Osteocyte (in vitro differentiated cells): ENCODE measurements around the gene CMIP. TPM values are rescaled to one million over a fixed set of nuclear protein-coding genes. Genes with fewer than 3 reads are reported as not detected.

Source experiments
- DNase-seq: peaks from one replicate; pipeline ENCODE4 v3.0.0; 2021; ENCODE audit warnings: mixed read lengths; ENCODE audit not compliant: unreplicated experiment; ENCODE audit errors: extremely low spot score
- H3K27ac Mint-ChIP-seq: one replicate; pipeline ENCODE4 v1.8.0; 2021; ENCODE audit warnings: mild to moderate bottlenecking, mixed read lengths; ENCODE audit not compliant: unreplicated experiment
- H3K27me3 Mint-ChIP-seq: one replicate; pipeline ENCODE4 v1.8.0; 2021; ENCODE audit warnings: mixed read lengths; ENCODE audit not compliant: unreplicated experiment
- H3K36me3 Mint-ChIP-seq: one replicate; pipeline ENCODE4 v1.8.0; 2021; ENCODE audit warnings: mixed read lengths; ENCODE audit not compliant: unreplicated experiment
- H3K4me1 Mint-ChIP-seq: one replicate; pipeline ENCODE4 v1.8.0; 2021; ENCODE audit warnings: mixed read lengths; ENCODE audit not compliant: unreplicated experiment
- H3K4me3 Mint-ChIP-seq: one replicate; pipeline ENCODE4 v1.8.0; 2021; ENCODE audit warnings: mild to moderate bottlenecking, moderate library complexity, mixed read lengths; ENCODE audit not compliant: unreplicated experiment
- H3K9me3 Mint-ChIP-seq: one replicate; pipeline ENCODE4 v1.8.0; 2021; ENCODE audit warnings: mixed read lengths; ENCODE audit not compliant: unreplicated experiment
- CTCF ChIP-seq: fragments of 200-600 bp; sonication (generic); IDR thresholded peaks from 2 replicates; pipeline ENCODE4 v1.5.0; 2021; ENCODE audit warnings: antibody characterized with exemption, mild to moderate bottlenecking, moderate library complexity
- total RNA-seq: library from RNA; stranded (reverse); gene quantifications from 2 replicates; pipeline ENCODE4 v1.2.1, GENCODE V29; 2021

Gene CMIP
- total RNA-seq, 1 donor from 2014 or later = 38.0 TPM

GRCh38 chr16:81415751-81416150 is 28.9 kb upstream of the CMIP start:
- Mint-ChIP-seq H3K4me3 (no peak overlapping the region), H3K4me1 (peaks cover 4% of the 10 kb centered on the region), H3K9me3 (no peaks in the 10 kb centered on the region), H3K27me3 (peaks cover 2% of the 10 kb centered on the region), H3K27ac (no peak overlapping the region), H3K36me3 (no peaks in the 10 kb centered on the region)
- TF ChIP-seq CTCF = no peak
- DNase-seq = no peak

GRCh38 chr16:81416749-81417148 is 27.9 kb upstream of the CMIP start:
- H3K9me3 Mint-ChIP-seq = peaks cover 5% of the 10 kb centered on the region
- H3K4me3 Mint-ChIP-seq = no peak overlapping the region
- H3K36me3 Mint-ChIP-seq = no peaks in the 10 kb centered on the region
- no peaks in the 10 kb centered on the region for H3K4me1 Mint-ChIP-seq
- H3K27me3 Mint-ChIP-seq = peaks cover 2% of the 10 kb centered on the region
- TF ChIP-seq CTCF = no peak
- no peak overlapping the region for H3K27ac Mint-ChIP-seq
- no peak for DNase-seq

- Mint-ChIP-seq H3K27ac (no peak overlapping the region), H3K4me1 (no peaks in the 10 kb centered on the region), H3K4me3 (no peak overlapping the region), H3K36me3 (no peaks in the 10 kb centered on the region), H3K9me3 (peaks cover 5% of the 10 kb centered on the region), H3K27me3 (no peaks in the 10 kb centered on the region)
- TF ChIP-seq CTCF = no peak
- DNase-seq = no peak
These were observed 27.4 kb upstream of the CMIP start for GRCh38 chr16:81417210-81417609.

- Mint-ChIP-seq H3K27ac (no peak overlapping the region), H3K36me3 (no peaks in the 10 kb centered on the region), H3K9me3 (peaks cover 5% of the 10 kb centered on the region), H3K4me1 (no peaks in the 10 kb centered on the region), H3K27me3 (no peaks in the 10 kb centered on the region), H3K4me3 (no peak overlapping the region)
- no peak for TF ChIP-seq CTCF
- DNase-seq = no peak
These were observed 24.8 kb upstream of the CMIP start for GRCh38 chr16:81419806-81420205.

- Mint-ChIP-seq H3K27me3 (no peaks in the 10 kb centered on the region), H3K36me3 (no peaks in the 10 kb centered on the region), H3K4me3 (no peak overlapping the region), H3K27ac (no peak overlapping the region), H3K4me1 (no peaks in the 10 kb centered on the region), H3K9me3 (peaks cover 5% of the 10 kb centered on the region)
- TF ChIP-seq CTCF = no peak
- no peak for DNase-seq
These were observed 23.5 kb upstream of the CMIP start for GRCh38 chr16:81421126-81421525.
